T-helper 1 cell (primary cell): ENCODE results near the gene CDKAL1.
"Not testable (repeated sequence)": the region's sequence is repeated elsewhere in the genome, so short reads cannot be mapped to it uniquely, and the experiment has no call there.

Experiments used
- DNase-seq, 5 donors: peaks; one replicate each; pipeline ENCODE4 v3.0.0-alpha.2; 2012 to 2020
- total RNA-seq, 4 donors: gene quantifications; one replicate each; lab custom pipeline; 2026; lab: John Stamatoyannopoulos, UW

The CDKAL1 gene
- total RNA-seq: 44.2 to 62.5 (median 55.1) reads per million in 4 donors

DNA sequence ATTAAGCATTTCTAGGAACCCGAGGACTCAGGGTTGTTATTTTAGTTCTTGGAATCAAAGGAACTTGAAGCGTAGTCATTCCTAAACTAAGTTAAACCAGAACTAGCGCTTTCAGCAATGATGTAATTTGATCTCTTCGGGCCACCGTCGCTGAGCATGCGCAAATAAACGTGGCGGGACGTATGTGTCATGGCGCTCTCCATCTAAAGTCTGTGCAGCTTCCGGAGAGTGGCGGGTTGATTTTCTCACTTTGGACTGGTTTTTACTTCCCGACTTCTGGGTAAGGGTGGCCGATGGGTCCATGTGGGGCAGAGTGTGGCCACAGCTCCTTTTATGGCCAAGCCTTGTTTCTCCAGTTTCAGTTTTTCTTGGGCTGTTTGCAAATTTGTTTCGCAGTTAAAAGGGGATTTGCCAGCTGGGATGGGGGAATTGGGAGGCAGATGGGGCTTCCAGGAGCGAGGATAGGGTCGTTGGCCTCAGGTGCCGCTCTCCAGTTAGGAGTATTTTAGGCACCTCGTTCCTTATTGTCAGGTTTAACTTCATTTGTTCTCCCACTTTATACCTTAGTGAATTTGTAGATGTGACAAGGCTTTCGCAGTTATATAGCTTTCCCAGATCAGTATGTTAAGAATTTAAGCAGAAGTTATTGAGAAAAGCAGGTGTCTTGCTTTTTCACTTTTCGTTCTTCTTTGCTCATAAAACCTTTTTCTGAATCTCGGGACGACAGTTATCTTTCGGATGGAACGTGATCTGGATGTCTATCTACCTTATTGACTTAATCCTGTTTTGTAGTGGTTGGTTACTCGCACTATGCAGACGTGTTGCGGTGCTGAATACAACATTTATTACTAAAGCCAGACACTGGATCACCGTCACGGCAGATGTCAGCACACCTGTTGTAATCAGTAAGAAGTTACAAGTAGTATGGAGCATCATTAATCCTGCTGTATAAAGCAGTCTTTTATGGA is at the start of gene CDKAL1:
CDKAL1 (plus strand) TSS at position 163 of the 968 bp plus-strand sequence. CDS start 11,894 bp downstream, outside the sequence.
- DNase-seq: peak; percentile 72 to 96 (median 80)

GRCh38 chr6:20486641-20487040 is 47.6 kb upstream of the CDKAL1 start:
- no peak for DNase-seq

DNA sequence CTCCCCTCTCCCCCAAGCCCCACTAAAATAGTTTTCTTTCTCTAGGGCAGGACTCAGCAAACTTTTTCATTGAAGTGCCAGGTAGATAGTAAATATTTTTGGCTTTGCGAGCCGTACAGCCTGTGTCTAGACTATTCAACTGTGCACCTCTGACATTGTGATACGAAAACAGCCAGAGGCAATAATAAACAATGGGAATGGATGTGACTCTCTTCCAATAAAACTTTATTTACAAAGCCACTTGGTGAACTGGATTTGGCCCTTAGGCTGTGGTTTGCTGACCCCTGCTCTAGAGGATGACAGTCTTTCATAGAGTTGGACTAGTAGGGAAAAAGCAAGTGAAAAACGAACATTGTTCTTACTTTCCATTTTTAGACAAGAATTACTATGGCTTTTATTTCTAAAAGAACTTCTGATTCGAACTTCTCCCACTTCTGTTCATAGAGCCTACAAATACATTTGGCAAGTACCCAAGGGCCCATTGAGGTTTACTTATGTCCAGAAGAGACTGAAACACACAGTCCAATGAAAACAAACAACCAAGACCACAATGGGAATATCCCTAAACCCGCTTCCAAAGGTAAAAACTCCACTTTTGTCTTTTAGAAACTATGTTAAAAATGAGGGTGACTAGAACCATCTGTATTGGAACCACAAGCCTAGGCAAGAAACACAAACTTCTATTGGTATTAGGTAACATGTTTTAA is 46.4 kb upstream of the CDKAL1 start:
- DNase-seq: no peak

DNA sequence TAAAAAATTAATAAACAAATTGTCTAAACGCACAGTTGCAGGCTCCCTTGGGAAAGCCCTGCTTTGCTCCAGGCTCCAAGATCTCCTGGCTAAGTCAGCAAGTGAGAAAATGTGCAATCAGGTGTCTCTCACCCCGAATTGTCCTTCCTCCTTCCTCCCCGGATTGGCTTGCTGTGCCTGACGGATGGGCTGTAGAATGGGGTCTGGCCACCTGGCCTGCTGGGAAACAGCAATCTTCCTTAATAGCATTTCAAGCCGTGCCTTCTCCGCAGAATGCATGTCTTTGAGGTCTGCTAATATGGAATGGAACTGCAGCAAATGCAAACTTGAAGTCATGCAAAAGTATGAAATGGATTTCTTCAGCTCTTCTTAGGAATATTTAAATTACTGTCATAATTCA is 43.7 kb upstream of the CDKAL1 start:
- no peak for DNase-seq

GRCh38 chr6:20492099-20492498 is 42.2 kb upstream of the CDKAL1 start:
- no peak for DNase-seq

DNA sequence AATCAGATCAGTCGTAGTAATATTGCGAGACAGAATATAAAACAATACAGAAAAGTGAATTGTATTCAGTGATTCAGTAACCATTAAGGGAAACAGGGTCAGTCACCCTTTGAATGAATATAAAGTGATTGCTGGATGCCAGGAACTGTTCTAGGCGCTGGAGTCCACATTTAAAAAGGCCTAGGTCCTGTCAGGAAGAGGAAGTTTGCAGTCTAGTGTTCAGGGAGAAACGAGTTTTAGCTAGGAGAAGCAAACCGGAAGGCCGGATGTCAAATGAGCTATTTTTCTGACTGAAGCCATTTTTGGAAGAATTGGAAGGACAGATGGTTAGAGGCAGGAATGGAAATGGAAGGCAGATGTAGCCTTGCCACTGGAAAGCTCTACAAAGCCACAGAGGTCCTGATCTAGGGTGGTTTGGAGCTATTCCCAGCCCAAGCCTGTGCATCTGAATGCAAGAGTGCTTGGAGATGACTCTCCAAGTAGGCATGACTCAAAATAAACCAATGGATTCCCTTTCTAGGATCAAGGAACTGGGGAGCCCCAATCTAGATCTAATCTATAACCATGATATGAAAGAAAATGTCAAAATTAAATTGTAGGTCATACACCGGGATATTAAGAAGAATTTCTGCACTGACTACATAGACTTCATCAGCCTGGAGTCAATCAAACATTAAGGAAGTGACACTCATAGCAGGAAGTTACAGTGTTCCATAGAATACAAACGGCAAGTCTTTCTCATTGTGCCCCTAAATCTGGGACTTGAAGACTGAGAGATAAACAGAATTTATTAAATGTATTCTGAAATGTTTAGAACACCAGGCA is 36.8 kb upstream of the CDKAL1 start:
- DNase-seq: no peak

GRCh38 chr6:20498041-20498385 is 36.2 kb upstream of the CDKAL1 start:
- no peak for DNase-seq

DNA sequence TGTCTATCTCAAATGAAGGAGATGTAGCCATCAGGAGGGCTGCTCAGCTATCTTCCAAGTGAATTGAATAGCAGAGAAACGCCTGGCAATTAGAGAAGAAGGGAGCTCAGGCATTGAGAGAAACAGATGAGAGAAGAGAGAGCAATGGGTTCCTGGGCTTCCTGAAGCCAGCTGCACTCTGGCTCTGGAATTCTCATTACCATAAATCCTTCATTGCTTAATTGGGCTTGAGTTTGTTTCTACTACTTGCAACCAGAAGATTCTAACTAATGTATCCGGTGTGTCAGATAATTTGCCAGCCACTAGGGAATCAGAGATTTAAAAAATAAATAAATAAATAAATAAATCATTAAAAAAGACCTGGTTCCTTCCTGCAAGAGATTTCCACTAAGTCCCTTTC is 25.0 kb upstream of the CDKAL1 start:
- DNase-seq: no peak

DNA sequence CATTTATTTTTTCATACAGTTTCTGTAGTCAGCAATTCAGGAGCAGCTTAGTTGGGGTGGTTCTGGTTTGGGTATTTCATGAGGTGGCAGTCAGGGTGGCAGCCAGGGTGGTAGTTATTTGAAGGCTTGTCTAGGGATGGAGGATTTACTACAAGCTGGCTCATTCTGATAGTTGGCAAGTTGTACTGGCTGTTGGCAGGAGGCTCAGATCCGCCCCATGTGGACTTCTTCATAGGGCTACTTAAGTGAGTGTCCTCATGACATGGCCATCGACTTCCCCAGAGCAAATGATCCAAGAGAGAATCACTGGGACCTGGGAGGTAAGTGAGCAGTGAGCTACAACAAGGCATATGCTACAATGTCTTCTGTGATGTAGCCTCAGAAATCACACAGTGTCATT is 22.4 kb upstream of the CDKAL1 start:
- DNase-seq: no peak

DNA sequence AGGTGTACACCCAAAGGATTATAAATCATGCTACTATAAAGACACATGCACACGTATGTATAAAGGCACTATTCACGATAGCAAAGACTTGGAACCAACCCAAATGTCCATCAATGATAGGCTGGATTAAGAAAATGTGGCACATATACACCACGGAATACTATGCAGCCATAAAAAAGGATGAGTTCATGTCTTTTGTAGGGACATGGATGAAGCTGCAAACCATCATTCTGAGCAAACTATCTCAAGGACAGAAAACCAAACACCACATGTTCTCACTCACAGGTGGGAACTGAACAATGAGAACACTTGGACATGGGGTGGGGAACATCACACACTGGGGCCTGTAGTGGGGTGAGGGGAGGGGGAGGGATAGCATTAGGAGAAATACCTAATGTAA is 9.0 kb upstream of the CDKAL1 start:
- not testable (repeated sequence) for DNase-seq

DNA sequence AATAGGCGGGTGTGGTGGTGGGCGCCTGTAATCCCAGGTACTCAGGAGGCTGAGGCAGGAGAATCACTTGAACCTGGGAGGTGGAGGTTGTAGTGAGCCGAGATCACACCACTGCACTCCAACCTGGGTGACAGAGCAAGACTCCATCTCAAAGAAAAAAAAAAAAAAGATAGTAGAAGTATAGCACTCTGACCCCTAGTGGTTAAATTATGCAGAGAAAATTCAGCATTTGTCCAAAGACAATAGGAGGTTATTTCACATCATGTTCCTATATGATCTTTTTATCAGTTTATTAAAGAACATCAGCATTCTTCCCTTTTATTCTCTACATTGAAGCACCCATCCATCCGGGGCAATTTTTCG is 5.2 kb upstream of the CDKAL1 start:
- peak in 1 of 5 donors; percentile 65 for DNase-seq

DNA sequence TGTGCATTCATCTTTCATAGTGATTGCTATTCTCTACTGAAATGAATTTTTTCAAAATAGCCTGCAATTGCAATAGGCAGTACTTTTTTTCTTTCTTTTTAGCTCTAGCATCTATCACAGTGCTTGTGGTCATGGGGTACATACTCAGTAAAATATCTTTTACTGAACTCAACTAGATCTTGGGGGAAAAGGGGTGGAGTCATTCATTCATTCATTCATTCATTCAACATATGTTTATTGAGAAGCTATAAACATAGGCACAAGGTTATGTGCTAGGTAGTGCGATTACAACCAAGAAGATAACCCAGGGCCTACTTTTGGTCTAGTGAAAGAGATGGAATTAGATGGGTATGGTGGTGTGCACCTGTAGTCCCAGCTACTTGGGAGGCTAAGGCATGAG is 1.4 kb upstream of the CDKAL1 start:
- no peak for DNase-seq

- peak in 1 of 5 donors; percentile 6 for DNase-seq
Measured at GRCh38 chr6:20533746-20534294, 437 bp upstream of the CDKAL1 start.

DNA sequence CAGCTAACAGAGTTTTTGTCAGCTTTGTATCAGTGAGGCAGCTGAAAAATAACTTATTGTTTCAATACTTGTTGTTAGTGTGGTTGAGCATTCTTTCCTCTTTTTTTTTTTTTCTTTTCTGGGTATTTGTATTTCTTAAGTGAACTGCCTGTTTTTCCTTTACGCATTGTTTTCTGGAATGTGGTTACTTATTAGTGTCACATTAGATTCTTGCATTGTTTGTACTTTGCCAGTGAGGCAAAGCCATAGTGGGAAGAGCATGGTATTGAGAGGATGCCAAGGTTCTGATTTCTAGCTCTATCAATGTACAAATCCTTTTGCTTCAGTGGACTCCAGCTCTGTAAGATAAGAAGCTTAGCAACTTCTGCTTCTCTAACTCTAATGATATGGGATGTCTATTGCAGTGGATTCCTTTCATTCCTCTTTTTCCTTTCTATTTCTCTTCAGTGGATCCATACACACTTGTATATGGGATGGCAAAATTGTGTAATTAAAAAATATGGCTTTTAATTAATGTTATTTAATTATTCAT is 3.9 kb downstream of the CDKAL1 start:
- DNase-seq: no peak

DNA sequence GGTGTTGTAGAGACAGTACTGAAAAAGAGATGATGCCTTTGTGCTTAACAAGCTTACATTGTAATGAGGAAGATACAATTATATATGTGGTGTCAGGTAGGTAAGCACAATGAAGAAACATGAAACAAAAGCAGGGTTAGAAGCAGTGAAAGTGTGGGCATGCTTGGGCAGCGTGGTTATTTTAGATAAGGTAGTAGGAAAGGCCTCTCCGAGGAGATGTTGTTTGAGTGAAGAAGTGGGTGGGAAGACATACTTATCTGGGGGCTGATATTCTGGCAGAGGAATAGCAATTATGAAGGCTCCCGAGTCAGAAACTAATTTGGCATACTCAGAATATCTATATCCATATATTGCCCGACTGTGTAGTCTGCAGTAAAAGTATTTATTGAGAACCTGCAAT is 4.7 kb downstream of the CDKAL1 start:
- no peak for DNase-seq

GRCh38 chr6:20539387-20539786 is 5.1 kb downstream of the CDKAL1 start:
- DNase-seq: no peak

GRCh38 chr6:20540683-20541082 is 6.4 kb downstream of the CDKAL1 start:
- no peak for DNase-seq

DNA sequence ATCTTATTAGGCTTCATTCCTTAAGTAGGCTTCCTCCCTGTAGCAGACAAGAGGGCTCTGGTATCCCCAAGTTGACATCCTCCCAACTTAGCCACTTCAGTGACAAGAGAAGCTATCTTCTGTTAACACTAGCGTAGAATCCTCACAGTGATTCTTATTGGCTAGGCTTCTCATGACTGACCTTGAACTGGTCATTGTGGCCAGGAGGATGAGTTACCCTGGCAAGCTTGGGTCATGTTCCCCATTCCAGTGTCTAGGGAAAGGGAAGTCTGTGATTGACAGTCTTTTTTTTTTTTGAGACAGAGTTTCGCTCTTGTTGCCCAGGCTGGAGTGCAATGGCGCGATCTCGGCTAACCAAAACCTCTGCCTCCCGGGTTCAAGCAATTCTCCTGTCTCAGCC is 7.1 kb downstream of the CDKAL1 start:
- no peak for DNase-seq

DNA sequence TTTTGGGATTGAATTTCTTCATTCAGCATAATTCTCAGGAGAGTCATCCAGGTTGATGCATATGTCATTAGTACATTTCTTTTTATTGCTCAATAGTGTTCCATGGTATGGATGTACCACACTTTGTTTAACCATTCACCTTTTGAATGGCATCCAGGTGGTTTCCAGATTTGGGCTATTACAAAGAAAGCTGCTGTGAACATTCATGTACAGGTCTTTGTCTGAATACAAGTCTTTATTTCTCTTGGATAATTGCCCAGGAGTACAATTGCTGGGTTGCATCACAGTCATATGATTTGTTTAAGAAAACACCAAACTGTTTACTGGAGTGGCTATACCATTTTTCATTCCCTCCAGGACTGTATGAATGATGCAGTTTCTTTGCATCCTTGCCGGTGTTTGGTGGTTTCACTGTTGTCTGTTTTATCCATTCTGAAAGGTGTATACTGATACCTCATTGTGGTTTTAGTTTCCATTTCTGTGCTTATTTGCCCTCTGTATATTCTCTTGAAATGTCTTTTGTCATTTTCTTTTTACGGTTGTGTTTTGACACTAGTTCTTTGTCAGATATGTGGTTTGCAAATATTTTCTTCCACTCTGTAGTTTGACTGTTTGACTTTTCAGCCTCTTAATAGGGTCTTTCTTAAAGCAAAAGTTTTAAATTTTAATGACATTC is 8.8 kb downstream of the CDKAL1 start:
- peak in 1 of 5 donors; percentile 77 for DNase-seq

GRCh38 chr6:20548264-20548663 is 14.0 kb downstream of the CDKAL1 start:
- DNase-seq: no peak

GRCh38 chr6:20549398-20549797 is 15.1 kb downstream of the CDKAL1 start:
- not testable (repeated sequence) for DNase-seq

- no peak for DNase-seq
Measured at GRCh38 chr6:20554326-20554725, 20.1 kb downstream of the CDKAL1 start.
